Peyer's patch (tissue), 4 donors: ENCODE measurements around the gene SCAMP2. TPM values are rescaled to one million over a fixed set of nuclear protein-coding genes. Genes with fewer than 3 reads are reported as not detected.

Source experiments
- DNase-seq, 3 donors: peaks; one replicate each; pipeline ENCODE4 v3.0.0-alpha.2; 2017 to 2019
- H3K27ac ChIP-seq, 4 donors: fragments of 200-600 bp; sonication (generic); one replicate each; pipeline ENCODE4 v1.5.1; 2016 to 2019
- H3K27me3 ChIP-seq, 2 donors: fragments of 200-600 bp; sonication (generic); one replicate each; pipeline ENCODE4 v1.5.1; 2019
- H3K36me3 ChIP-seq, 3 donors: fragments of 200-600 bp; sonication (generic); one replicate each; pipeline ENCODE4 v1.5.1; 2016 to 2019
- H3K4me1 ChIP-seq, 4 donors: fragments of 200-600 bp; sonication (generic); one replicate each; pipeline ENCODE4 v1.5.1; 2016 to 2019
- H3K4me3 ChIP-seq, 4 donors: fragments of 200-600 bp; sonication (generic); 1 replicate in 3 of 4; 2 replicates in 1 of 4; pipeline ENCODE4 v1.5.1; 2016 to 2019; ENCODE audit warnings: mild to moderate bottlenecking in 1 of 4
- H3K9me3 ChIP-seq, 4 donors: fragments of 200-600 bp; sonication (generic); one replicate each; pipeline ENCODE4 v1.5.1; 2016 to 2019; ENCODE audit warnings: mild to moderate bottlenecking in 1 of 4
- POLR2A ChIP-seq, 2 donors: fragments of 450-650 bp; IDR thresholded peaks; one replicate each; pipeline ENCODE4 v1.5.1; 2017; ENCODE audit warnings: antibody characterized with exemption in 2 of 2, mild to moderate bottlenecking in 2 of 2, moderate library complexity in 2 of 2
- total RNA-seq, 4 donors: library from RNA; depleted of rRNA; stranded (reverse); fragments of >200 nt; gene quantifications; one replicate each; pipeline ENCODE4 v1.1.0, GENCODE V29; 2016
- TF ChIP-seq, protein P1 (sequence below), 6 experiments: fragments of 450-650 bp in 4 of 6; fragments of 200-600 bp in 2 of 6; sonication (generic) in 1 of 6; IDR thresholded peaks; one replicate each; pipeline ENCODE4 v1.5.1; 2017 to 2019; ENCODE audit warnings: antibody characterized with exemption in 6 of 6, mild to moderate bottlenecking in 3 of 6, moderate library complexity in 1 of 6

The SCAMP2 gene
- total RNA-seq, 4 donors from 2014 or later = 60.2 to 206 (median 151) TPM

DNA sequence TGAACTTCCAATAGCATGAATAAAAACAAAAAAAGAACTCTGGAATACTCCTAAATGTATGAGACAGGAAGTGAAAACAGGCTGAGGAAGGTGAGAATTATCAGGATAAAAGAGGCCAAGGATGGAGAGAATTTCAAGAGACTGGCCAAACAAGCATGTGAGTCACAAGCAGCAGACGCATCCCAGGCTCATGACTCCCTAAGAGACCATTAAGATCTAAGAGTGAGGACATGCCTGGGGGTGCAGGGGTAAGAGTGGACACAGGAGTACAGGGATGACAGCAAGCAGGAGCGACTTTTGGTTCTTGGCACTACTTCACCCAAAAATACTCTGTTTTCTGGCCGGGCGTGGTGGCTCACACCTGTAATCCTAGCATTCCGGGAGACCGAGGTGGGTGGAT lies 7.1 kb downstream of the SCAMP2 start:
- TF ChIP-seq POLR2A (IDR thresholded peaks at IDR 0.05) = no peak
- TF ChIP-seq, protein P1, sequence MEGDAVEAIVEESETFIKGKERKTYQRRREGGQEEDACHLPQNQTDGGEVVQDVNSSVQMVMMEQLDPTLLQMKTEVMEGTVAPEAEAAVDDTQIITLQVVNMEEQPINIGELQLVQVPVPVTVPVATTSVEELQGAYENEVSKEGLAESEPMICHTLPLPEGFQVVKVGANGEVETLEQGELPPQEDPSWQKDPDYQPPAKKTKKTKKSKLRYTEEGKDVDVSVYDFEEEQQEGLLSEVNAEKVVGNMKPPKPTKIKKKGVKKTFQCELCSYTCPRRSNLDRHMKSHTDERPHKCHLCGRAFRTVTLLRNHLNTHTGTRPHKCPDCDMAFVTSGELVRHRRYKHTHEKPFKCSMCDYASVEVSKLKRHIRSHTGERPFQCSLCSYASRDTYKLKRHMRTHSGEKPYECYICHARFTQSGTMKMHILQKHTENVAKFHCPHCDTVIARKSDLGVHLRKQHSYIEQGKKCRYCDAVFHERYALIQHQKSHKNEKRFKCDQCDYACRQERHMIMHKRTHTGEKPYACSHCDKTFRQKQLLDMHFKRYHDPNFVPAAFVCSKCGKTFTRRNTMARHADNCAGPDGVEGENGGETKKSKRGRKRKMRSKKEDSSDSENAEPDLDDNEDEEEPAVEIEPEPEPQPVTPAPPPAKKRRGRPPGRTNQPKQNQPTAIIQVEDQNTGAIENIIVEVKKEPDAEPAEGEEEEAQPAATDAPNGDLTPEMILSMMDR (IDR thresholded peaks at IDR 0.05) = no peak
- no peak for DNase-seq
- Histone ChIP-seq H3K36me3 (peaks cover 0 to 8% (median 0%) of the 10 kb centered on the region in 3 donors), H3K27ac (peak overlapping the region in 2 of 4 donors; percentile 55 to 57), H3K9me3 (no peaks in the 10 kb centered on the region), H3K4me3 (no peak overlapping the region), H3K4me1 (peaks cover 14 to 80% (median 28%) of the 10 kb centered on the region in 4 donors), H3K27me3 (no peaks in the 10 kb centered on the region)

DNA sequence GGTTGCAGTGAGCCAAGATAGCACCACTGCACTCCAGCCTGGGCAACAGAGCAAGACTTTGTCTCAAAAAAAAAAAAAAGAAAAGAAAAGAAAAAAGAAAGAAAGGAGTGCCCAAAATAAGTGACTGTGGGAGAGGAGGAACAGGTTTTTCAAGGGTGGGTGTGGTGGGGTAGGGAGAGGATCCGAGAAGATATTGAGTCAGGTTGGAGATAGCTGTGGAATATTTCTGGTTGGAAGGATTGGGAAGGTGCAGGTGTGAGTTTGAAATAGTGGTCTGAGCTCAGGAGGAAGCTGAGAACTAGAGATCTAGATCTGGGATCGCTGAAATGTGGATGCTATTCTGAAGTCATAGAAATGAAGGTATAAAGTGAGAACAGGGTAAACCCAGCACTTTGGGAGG lies 7.8 kb downstream of the SCAMP2 start:
- no peak for TF ChIP-seq POLR2A (IDR thresholded peaks at IDR 0.05)
- TF ChIP-seq, protein P1 (IDR thresholded peaks at IDR 0.05) = no peak
- H3K27me3 ChIP-seq = no peaks in the 10 kb centered on the region
- peak overlapping the region in 2 of 4 donors; percentile 42 to 74 for H3K27ac ChIP-seq
- no peak for DNase-seq
- H3K4me1 ChIP-seq = peaks cover 11 to 74% (median 24%) of the 10 kb centered on the region in 4 donors
- no peak overlapping the region for H3K4me3 ChIP-seq
- H3K36me3 ChIP-seq = peaks cover 0 to 8% (median 0%) of the 10 kb centered on the region in 3 donors
- no peaks in the 10 kb centered on the region for H3K9me3 ChIP-seq

DNA sequence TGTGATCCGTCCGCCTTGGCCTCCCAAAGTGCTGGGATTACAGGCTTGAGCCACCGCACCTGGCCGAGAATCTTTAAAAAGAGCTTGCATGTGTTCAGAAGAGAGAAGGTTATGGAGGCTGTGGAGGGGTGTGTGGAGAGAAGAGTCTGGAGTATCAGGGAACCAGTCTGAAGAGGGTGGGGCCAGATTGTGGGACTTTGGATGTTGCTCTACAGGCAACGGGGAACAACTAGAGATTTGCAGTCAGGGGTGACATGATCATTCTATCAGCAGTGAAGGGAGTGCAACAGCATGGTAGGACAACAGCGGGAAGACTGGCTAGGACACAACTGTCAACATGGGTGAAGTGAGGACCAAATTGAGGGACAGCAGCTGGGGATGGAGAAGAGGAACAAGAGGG lies 8.9 kb downstream of the SCAMP2 start:
- TF ChIP-seq POLR2A (IDR thresholded peaks at IDR 0.05) = no peak
- TF ChIP-seq, protein P1 (IDR thresholded peaks at IDR 0.05) = no peak
- Histone ChIP-seq H3K4me3 (no peak overlapping the region), H3K9me3 (no peaks in the 10 kb centered on the region), H3K27ac (peak overlapping the region in 2 of 4 donors; percentile 74 to 75), H3K27me3 (no peaks in the 10 kb centered on the region), H3K4me1 (peaks cover 5 to 74% (median 20%) of the 10 kb centered on the region in 4 donors), H3K36me3 (peaks cover 0 to 8% (median 0%) of the 10 kb centered on the region in 3 donors)
- DNase-seq = no peak

DNA sequence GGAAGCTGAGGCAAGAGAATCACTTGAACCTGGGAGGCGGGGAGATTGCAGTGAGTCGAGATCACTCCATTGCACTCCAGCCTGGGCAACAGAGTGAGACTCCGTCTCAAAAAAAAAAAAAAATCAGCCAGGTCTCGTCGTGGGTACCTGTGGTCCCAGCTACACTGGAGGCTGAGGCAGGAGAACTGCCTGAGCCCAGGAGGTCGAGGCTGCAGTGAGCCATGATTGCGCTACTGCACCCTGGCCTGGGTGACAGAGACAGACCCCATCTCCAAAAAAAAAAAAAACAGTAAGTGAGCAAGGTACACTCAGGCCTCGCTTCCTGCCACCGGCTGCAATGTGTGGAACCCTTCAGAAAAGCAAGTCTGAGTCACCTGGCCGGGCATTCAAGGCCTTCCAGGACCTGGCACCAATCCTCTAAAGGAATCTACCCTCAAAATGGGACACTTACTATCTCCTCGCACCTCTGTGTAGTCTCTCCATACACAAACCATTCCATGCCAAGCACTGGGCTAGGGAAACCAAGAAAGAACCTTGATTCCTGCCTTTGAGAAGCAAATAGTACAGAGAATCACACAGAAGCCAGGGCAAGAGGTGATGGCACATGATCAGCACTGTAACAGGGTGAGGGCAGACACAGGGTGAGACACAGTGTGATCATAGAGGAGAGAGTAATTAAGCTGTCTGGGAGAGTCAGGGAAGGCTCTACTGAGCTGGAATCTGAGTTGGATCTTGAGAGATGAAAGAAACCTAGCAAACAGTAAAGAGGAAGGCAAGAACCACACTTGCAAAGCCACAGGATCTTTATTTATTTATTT lies 9.7 kb downstream of the SCAMP2 start:
- Histone ChIP-seq H3K27me3 (no peaks in the 10 kb centered on the region), H3K4me3 (no peak overlapping the region), H3K9me3 (no peaks in the 10 kb centered on the region), H3K36me3 (peaks cover 0 to 4% (median 0%) of the 10 kb centered on the region in 3 donors), H3K27ac (peak overlapping the region in 2 of 4 donors; percentile 66 to 75), H3K4me1 (peaks cover 3 to 74% (median 16%) of the 10 kb centered on the region in 4 donors)
- peak in 1 of 3 donors; percentile 66 for DNase-seq
- TF ChIP-seq POLR2A (IDR thresholded peaks at IDR 0.05) = no peak
- TF ChIP-seq, protein P1 (IDR thresholded peaks at IDR 0.05) = no peak

DNA sequence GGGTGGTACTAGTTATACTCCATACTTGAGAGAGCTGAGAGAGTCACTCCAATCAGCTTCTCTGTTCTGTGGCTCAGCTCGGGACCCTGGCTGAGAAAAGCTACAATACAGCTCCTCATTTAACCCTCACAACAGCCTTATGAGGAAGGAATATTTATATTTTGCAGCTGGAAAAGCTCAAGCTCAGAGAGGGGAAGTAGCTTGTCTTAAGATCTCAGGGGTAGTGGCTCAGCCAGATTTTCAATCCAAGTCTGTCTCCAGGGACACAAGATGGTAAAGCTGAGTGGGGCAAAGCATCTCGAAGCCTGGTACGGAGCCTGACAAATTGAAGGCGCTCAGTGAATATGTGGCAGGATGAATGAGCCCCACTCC lies 14.8 kb downstream of the SCAMP2 start:
- Histone ChIP-seq H3K4me3 (no peak overlapping the region), H3K36me3 (peaks cover 0 to 13% (median 0%) of the 10 kb centered on the region in 3 donors), H3K27ac (peak overlapping the region in 3 of 4 donors; percentile 45 to 77 (median 57)), H3K9me3 (no peaks in the 10 kb centered on the region), H3K4me1 (peaks cover 14 to 52% (median 23%) of the 10 kb centered on the region in 4 donors), H3K27me3 (no peaks in the 10 kb centered on the region)
- DNase-seq = no peak
- no peak for TF ChIP-seq POLR2A (IDR thresholded peaks at IDR 0.05)
- TF ChIP-seq, protein P1 (IDR thresholded peaks at IDR 0.05) = no peak
